Liver (tissue), 3 donors: ENCODE results near the gene RNF19B.

Experiments used
- TF ChIP-seq, protein P1 (sequence below): IDR thresholded peaks from 2 replicates; pipeline ENCODE4 v1.6.1; 2016; ENCODE audit warnings: antibody characterized with exemption
- TF ChIP-seq, protein P2 (sequence below): fragments of 150-350 bp; IDR thresholded peaks from 2 replicates; pipeline ENCODE4 v1.5.1; 2017; ENCODE audit warnings: improper control_type of control experiment, low read depth, low read length; ENCODE audit not compliant: missing input control
- donor health status: healthy.
- donor health status: healthy.

DNA sequence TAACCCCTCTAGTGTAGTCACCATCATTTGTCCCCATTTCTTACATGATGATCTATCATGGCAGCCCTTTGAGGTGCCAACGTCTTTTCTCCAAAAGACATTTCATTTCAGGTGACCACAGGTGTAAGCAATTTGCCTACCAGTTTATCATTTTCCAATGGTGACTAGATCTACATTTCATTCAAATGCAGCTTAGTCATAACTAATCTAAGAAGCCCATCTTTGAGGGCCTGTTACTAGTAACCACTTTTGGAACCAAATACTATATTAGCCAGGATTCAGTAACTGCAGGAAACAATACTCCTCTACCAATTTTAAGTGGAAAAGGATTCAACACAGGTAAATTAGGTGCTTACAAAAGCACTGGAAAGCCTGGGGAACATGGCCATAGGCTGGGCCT lies 32.8 kb downstream of the RNF19B start:
- TF ChIP-seq, protein P1, sequence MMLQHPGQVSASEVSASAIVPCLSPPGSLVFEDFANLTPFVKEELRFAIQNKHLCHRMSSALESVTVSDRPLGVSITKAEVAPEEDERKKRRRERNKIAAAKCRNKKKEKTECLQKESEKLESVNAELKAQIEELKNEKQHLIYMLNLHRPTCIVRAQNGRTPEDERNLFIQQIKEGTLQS, result no peak
- TF ChIP-seq, protein P2, sequence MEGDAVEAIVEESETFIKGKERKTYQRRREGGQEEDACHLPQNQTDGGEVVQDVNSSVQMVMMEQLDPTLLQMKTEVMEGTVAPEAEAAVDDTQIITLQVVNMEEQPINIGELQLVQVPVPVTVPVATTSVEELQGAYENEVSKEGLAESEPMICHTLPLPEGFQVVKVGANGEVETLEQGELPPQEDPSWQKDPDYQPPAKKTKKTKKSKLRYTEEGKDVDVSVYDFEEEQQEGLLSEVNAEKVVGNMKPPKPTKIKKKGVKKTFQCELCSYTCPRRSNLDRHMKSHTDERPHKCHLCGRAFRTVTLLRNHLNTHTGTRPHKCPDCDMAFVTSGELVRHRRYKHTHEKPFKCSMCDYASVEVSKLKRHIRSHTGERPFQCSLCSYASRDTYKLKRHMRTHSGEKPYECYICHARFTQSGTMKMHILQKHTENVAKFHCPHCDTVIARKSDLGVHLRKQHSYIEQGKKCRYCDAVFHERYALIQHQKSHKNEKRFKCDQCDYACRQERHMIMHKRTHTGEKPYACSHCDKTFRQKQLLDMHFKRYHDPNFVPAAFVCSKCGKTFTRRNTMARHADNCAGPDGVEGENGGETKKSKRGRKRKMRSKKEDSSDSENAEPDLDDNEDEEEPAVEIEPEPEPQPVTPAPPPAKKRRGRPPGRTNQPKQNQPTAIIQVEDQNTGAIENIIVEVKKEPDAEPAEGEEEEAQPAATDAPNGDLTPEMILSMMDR, result no peak
